ENCODE results near the gene ROBO2. TPM values are rescaled to one million over a fixed set of nuclear protein-coding genes. Genes with fewer than 3 reads are reported as not detected.
"Not testable (repeated sequence)": the region's sequence is repeated elsewhere in the genome, so short reads cannot be mapped to it uniquely, and the experiment has no call there.

Gene ROBO2
- total RNA-seq, 4 donors from 2014 or later, result under 0.01 to 2.9 (median 1.0) TPM

- H3K4me1 ChIP-seq, result no peaks in the 10 kb centered on the region
- no peak overlapping the region for H3K4me3 ChIP-seq
- no peaks in the 10 kb centered on the region for H3K27me3 ChIP-seq
- H3K27ac ChIP-seq, result no peak overlapping the region
- no peak for TF ChIP-seq EP300 (IDR thresholded peaks at IDR 0.05)
- no peak for TF ChIP-seq POLR2AphosphoS5 (IDR thresholded peaks at IDR 0.05)
- no peak for TF ChIP-seq CTCF (IDR thresholded peaks at IDR 0.05)
- no peak for TF ChIP-seq POLR2A (IDR thresholded peaks at IDR 0.05)
- H3K9me3 ChIP-seq, result no peaks in the 10 kb centered on the region
- no peak for ATAC-seq
- 32 to 48% methylated on average over 3 of the region's 3 CpGs for WGBS, 2 donors (ENCODE audit: low coverage in 1 of 2)
- no peaks in the 10 kb centered on the region for H3K36me3 ChIP-seq
Measured at GRCh38 chr3:77407441-77407840, 367.5 kb downstream of the ROBO2 start.

DNA sequence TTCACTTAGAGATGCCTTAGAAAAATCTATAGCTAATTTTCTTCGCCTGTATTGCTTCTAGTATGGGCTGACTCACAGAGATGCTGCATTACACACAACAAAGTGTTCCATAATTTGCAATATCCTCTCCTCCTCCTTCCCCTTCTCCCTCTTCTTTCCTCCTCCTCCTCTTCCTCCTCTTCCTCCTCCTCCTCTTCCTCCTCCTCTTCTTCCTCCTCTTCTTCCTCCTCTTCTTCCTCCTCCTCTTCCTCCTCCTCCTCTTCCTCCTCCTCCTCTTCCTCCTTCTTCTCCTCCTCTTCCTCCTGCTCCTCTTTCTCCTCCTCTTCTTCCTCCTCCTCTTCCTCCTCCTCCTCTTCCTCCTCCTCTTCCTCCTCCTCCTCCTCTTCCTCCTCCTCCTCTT is 370.4 kb downstream of the ROBO2 start:
- WGBS, 2 donors (ENCODE audit: low coverage in 1 of 2), result 83 to 89% methylated on average over 1 of the region's 1 CpG
- H3K4me3 ChIP-seq, H3K27me3 ChIP-seq, H3K4me1 ChIP-seq, ATAC-seq, H3K36me3 ChIP-seq, H3K9me3 ChIP-seq, H3K27ac ChIP-seq: not testable (repeated sequence)

GRCh38 chr3:77411334-77411733 is 371.4 kb downstream of the ROBO2 start:
- no peaks in the 10 kb centered on the region for H3K4me1 ChIP-seq
- WGBS, 2 donors (ENCODE audit: low coverage in 1 of 2), result 72 to 84% methylated on average over 2 of the region's 2 CpGs
- H3K9me3 ChIP-seq, result no peaks in the 10 kb centered on the region
- TF ChIP-seq POLR2AphosphoS5 (IDR thresholded peaks at IDR 0.05) (no peak), CTCF (IDR thresholded peaks at IDR 0.05) (no peak), EP300 (IDR thresholded peaks at IDR 0.05) (no peak), POLR2A (IDR thresholded peaks at IDR 0.05) (no peak)
- no peak overlapping the region for H3K4me3 ChIP-seq
- H3K36me3 ChIP-seq, result no peaks in the 10 kb centered on the region
- no peaks in the 10 kb centered on the region for H3K27me3 ChIP-seq
- no peak for ATAC-seq
- H3K27ac ChIP-seq, result no peak overlapping the region

DNA sequence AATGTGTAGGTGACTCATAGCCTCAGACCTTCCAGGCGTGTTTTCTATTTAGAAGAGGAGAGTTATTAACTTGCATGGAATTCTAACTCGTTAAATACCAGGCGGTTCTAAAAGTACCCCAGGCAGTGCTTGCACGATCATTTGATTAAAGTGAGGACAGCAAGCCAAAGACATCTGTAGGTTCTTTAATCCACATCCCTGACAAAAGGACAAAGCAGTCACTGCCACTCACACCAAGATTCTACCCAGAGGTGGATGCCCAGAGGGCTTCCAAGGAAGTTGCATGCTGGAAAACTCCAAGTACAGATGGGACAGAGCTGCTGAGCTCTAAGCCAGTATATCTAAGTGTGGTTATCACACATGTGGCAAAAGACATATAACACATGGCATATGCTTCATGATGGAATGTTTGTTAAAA is 372.1 kb downstream of the ROBO2 start:
- Histone ChIP-seq H3K27me3 (no peaks in the 10 kb centered on the region), H3K4me3 (no peak overlapping the region), H3K36me3 (no peaks in the 10 kb centered on the region), H3K4me1 (no peaks in the 10 kb centered on the region), H3K9me3 (no peaks in the 10 kb centered on the region), H3K27ac (no peak overlapping the region)
- no peak for ATAC-seq
- TF ChIP-seq EP300 (IDR thresholded peaks at IDR 0.05), result no peak
- no peak for TF ChIP-seq POLR2AphosphoS5 (IDR thresholded peaks at IDR 0.05)
- WGBS, 2 donors (ENCODE audit: low coverage in 1 of 2), result 74 to 87% methylated on average over 4 of the region's 4 CpGs

GRCh38 chr3:77412584-77412983 is 372.7 kb downstream of the ROBO2 start:
- H3K9me3 ChIP-seq, result no peaks in the 10 kb centered on the region
- no peaks in the 10 kb centered on the region for H3K4me1 ChIP-seq
- no peaks in the 10 kb centered on the region for H3K36me3 ChIP-seq
- no peak for ATAC-seq
- WGBS, 2 donors (ENCODE audit: low coverage in 1 of 2), result 82 to 100% methylated on average over 2 of the region's 2 CpGs
- no peak overlapping the region for H3K27ac ChIP-seq
- TF ChIP-seq POLR2A (IDR thresholded peaks at IDR 0.05) (no peak), EP300 (IDR thresholded peaks at IDR 0.05) (no peak), POLR2AphosphoS5 (IDR thresholded peaks at IDR 0.05) (no peak), CTCF (IDR thresholded peaks at IDR 0.05) (no peak)
- H3K4me3 ChIP-seq, result no peak overlapping the region
- H3K27me3 ChIP-seq, result no peaks in the 10 kb centered on the region

- H3K27ac ChIP-seq, result no peak overlapping the region
- H3K27me3 ChIP-seq, result no peaks in the 10 kb centered on the region
- no peak for ATAC-seq
- TF ChIP-seq POLR2A (IDR thresholded peaks at IDR 0.05) (no peak), EP300 (IDR thresholded peaks at IDR 0.05) (no peak), POLR2AphosphoS5 (IDR thresholded peaks at IDR 0.05) (no peak), CTCF (IDR thresholded peaks at IDR 0.05) (no peak)
- H3K9me3 ChIP-seq, result no peaks in the 10 kb centered on the region
- no peak overlapping the region for H3K4me3 ChIP-seq
- H3K36me3 ChIP-seq, result no peaks in the 10 kb centered on the region
- H3K4me1 ChIP-seq, result no peaks in the 10 kb centered on the region
Measured at GRCh38 chr3:77414881-77415280, 375.0 kb downstream of the ROBO2 start.
